Thoracic aorta (tissue), 2 donors: ENCODE data around the gene PRPSAP1. TPM values are rescaled to one million over a fixed set of nuclear protein-coding genes. Genes with fewer than 3 reads are reported as not detected.

Experiments used
- ATAC-seq: fragments of 150-250 bp; one replicate; pipeline ENCODE4 v1.8.0; 2017; ENCODE audit warnings: low read depth; ENCODE audit not compliant: insufficient number of reproducible peaks, low FRiP score
- DNase-seq: peaks from one replicate; pipeline ENCODE4 v3.0.0-alpha.2; 2020; ENCODE audit warnings: low spot score
- H3K27ac ChIP-seq, 2 donors: fragments of 200-600 bp; sonication (generic); 1 replicate in 1 of 2; 2 replicates in 1 of 2; pipeline ENCODE4 v1.5.1; 2016; ENCODE audit warnings: mild to moderate bottlenecking in 2 of 2, moderate library complexity in 2 of 2
- H3K27me3 ChIP-seq: fragments of 200-600 bp; sonication (generic); replicated peaks from 2 replicates; pipeline ENCODE4 v1.6.0; 2016; ENCODE audit warnings: mild to moderate bottlenecking; ENCODE audit not compliant: insufficient read depth
- H3K36me3 ChIP-seq: fragments of 200-600 bp; sonication (generic); one replicate; pipeline ENCODE4 v1.5.1; 2016
- H3K4me1 ChIP-seq, 2 donors: fragments of 200-600 bp; sonication (generic); 1 replicate in 1 of 2; 2 replicates in 1 of 2; pipeline versions ENCODE4 v1.5.1 to v1.6.0; 2016; ENCODE audit warnings: low read depth in 2 of 2, mild to moderate bottlenecking in 1 of 2; ENCODE audit not compliant: control insufficient read depth in 1 of 2
- H3K4me3 ChIP-seq: fragments of 200-600 bp; sonication (generic); 2 replicates; pipeline ENCODE4 v1.5.1; 2016; ENCODE audit warnings: mild to moderate bottlenecking
- H3K9me3 ChIP-seq: fragments of 200-600 bp; sonication (generic); 2 replicates; pipeline ENCODE4 v1.5.1; 2016
- total RNA-seq, 2 donors: library from RNA; depleted of rRNA; stranded (reverse); fragments of >200 nt; gene quantifications; one replicate each; pipeline versions ENCODE4 v1.1.0 to v1.2.3, GENCODE V29; 2016
- TF ChIP-seq, protein P1 (sequence below): fragments of 200-600 bp; sonication (generic); IDR thresholded peaks from one replicate; pipeline ENCODE4 v1.5.1; 2019; ENCODE audit warnings: antibody characterized with exemption

The PRPSAP1 gene
- total RNA-seq, 2 donors from 2014 or later = 57.8 to 83.9 TPM

- H3K27ac ChIP-seq = no peak overlapping the region
- no peaks in the 10 kb centered on the region for H3K9me3 ChIP-seq
- no peaks in the 10 kb centered on the region for H3K36me3 ChIP-seq
- H3K4me3 ChIP-seq = no peak overlapping the region
- TF ChIP-seq, protein P1, sequence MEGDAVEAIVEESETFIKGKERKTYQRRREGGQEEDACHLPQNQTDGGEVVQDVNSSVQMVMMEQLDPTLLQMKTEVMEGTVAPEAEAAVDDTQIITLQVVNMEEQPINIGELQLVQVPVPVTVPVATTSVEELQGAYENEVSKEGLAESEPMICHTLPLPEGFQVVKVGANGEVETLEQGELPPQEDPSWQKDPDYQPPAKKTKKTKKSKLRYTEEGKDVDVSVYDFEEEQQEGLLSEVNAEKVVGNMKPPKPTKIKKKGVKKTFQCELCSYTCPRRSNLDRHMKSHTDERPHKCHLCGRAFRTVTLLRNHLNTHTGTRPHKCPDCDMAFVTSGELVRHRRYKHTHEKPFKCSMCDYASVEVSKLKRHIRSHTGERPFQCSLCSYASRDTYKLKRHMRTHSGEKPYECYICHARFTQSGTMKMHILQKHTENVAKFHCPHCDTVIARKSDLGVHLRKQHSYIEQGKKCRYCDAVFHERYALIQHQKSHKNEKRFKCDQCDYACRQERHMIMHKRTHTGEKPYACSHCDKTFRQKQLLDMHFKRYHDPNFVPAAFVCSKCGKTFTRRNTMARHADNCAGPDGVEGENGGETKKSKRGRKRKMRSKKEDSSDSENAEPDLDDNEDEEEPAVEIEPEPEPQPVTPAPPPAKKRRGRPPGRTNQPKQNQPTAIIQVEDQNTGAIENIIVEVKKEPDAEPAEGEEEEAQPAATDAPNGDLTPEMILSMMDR = no peak
- peaks cover 4 to 13% of the 10 kb centered on the region in 2 donors for H3K4me1 ChIP-seq
- no peaks in the 10 kb centered on the region for H3K27me3 ChIP-seq
- DNase-seq (no peak), ATAC-seq (no peak)
These were observed 93.0 kb downstream of the PRPSAP1 start for GRCh38 chr17:76260669-76261068.

GRCh38 chr17:76260220-76260619, 93.5 kb downstream of the PRPSAP1 start:
- no peaks in the 10 kb centered on the region for H3K27me3 ChIP-seq
- TF ChIP-seq, protein P1 = no peak
- no peak overlapping the region for H3K27ac ChIP-seq
- no peak for DNase-seq
- ATAC-seq = no peak
- H3K9me3 ChIP-seq = no peaks in the 10 kb centered on the region
- H3K4me1 ChIP-seq = peaks cover 4 to 13% of the 10 kb centered on the region in 2 donors
- H3K4me3 ChIP-seq = no peak overlapping the region
- H3K36me3 ChIP-seq = no peaks in the 10 kb centered on the region

Other genes with a start within 250 kb of the PRPSAP1 start
- gene FOXJ1, start 212.7 kb downstream of the PRPSAP1 start, total RNA-seq = not detected
- gene RNF157, start 113.4 kb downstream of the PRPSAP1 start, total RNA-seq = 1 to 10 TPM in 1 of 2 donors, under 1 TPM in 1; 0.41 to 1.9 TPM
- 10 to 100 TPM in 1 of 2 donors, 1 to 10 TPM in 1; 9.9 to 14.9 TPM for gene UBALD2, start 88.6 kb downstream of the PRPSAP1 start, total RNA-seq
- 1 to 10 TPM; 6.1 to 6.9 TPM for gene QRICH2, start 45.6 kb downstream of the PRPSAP1 start, total RNA-seq
- gene SPHK1, start 30.7 kb upstream of the PRPSAP1 start, total RNA-seq = 10 to 100 TPM; 46.8 to 47.4 TPM
- gene UBE2O, start 99.2 kb upstream of the PRPSAP1 start, total RNA-seq = 10 to 100 TPM; 16.4 to 31.1 TPM
- not detected for gene AANAT, start 113.7 kb upstream of the PRPSAP1 start, total RNA-seq
- gene RHBDF2, start 147.5 kb upstream of the PRPSAP1 start, total RNA-seq = 100 to 1,000 TPM in 1 of 2 donors, 10 to 100 TPM in 1; 91.6 to 153 TPM
- gene CYGB, start 183.8 kb upstream of the PRPSAP1 start, total RNA-seq = 10 to 100 TPM in 1 of 2 donors, 1 to 10 TPM in 1; 8.3 to 17.7 TPM
- gene PRCD, start 186.1 kb upstream of the PRPSAP1 start, total RNA-seq = 1 to 10 TPM; 1.9 to 2.4 TPM
- 1 to 10 TPM in 1 of 2 donors, not detected in 1; 1.8 TPM for gene ST6GALNAC2, start 231.9 kb upstream of the PRPSAP1 start, total RNA-seq